GM18873 (cell line): ENCODE data around the gene SEC31B.

ENCODE experiments used
- ATAC-seq: cut with Tn5 transposase; IDR thresholded peaks from one replicate; pipeline ENCODE4 v1.9.1; 2021; ENCODE audit warnings: mild to moderate bottlenecking, moderate library complexity, moderate number of reproducible peaks; ENCODE audit not compliant: unreplicated experiment, low FRiP score

The SEC31B gene, protein sequence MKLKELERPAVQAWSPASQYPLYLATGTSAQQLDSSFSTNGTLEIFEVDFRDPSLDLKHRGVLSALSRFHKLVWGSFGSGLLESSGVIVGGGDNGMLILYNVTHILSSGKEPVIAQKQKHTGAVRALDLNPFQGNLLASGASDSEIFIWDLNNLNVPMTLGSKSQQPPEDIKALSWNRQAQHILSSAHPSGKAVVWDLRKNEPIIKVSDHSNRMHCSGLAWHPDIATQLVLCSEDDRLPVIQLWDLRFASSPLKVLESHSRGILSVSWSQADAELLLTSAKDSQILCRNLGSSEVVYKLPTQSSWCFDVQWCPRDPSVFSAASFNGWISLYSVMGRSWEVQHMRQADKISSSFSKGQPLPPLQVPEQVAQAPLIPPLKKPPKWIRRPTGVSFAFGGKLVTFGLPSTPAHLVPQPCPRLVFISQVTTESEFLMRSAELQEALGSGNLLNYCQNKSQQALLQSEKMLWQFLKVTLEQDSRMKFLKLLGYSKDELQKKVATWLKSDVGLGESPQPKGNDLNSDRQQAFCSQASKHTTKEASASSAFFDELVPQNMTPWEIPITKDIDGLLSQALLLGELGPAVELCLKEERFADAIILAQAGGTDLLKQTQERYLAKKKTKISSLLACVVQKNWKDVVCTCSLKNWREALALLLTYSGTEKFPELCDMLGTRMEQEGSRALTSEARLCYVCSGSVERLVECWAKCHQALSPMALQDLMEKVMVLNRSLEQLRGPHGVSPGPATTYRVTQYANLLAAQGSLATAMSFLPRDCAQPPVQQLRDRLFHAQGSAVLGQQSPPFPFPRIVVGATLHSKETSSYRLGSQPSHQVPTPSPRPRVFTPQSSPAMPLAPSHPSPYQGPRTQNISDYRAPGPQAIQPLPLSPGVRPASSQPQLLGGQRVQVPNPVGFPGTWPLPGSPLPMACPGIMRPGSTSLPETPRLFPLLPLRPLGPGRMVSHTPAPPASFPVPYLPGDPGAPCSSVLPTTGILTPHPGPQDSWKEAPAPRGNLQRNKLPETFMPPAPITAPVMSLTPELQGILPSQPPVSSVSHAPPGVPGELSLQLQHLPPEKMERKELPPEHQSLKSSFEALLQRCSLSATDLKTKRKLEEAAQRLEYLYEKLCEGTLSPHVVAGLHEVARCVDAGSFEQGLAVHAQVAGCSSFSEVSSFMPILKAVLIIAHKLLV

DNA sequence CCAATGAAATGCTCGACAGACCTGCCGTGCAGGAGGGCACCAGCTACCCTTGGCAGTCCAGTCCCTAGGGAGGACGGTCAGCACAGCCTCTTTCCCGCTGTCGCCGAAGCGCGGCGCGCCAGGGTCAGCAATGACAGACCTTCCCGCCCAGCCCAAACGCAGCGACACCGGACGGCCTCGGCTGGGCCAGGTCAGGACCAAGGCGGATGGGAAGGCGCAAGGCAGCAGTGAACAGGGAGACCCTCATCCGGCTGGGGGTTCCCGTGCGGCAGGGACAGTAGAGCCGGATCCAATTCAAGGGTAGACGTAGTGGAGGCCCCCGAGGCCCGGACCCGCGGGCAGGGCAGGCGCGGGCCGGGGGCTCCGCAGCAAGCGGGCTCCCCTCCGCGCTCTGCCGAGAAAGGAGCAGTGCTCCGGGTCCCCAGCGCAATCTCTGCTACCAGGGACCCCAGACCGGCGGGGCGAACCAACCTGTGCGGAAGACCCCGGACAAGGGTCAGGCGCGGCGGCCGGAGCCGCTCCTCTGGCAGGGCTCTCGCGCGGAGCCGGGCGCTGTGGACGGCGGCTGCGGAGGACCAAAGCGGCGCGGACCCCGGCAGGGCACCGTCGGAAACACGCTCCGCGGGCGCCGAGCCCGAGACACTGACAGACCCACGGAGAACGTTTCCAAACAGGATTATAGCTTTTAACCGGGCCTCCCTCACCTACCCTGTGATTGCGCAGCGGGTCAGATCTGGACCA, at the start of gene SEC31B:
Gene SEC31B (minus strand): TSS at position 551 of the 741 bp plus-strand sequence. CDS start 2,909 bp downstream, outside the sequence.
- no peak for ATAC-seq

DNA sequence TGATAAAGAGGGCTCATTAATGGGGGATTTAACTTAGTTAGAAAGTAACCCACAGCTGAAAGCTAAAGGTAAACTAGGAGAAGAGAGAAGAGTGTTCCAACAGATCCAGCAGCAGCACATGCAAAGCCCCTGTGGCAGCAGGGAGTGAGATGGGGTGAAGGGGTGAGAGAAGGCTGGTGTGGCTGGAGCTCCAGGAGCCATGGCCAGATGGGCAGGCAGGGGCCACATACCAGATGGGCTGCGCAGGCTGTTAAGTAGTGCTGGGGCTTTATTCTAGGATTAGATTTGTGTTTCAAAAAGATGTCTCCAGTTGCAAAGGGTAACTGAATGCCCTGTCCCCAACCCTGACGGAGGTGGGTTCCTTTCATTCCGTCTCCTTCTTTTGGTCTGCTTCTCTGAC, 49.3 kb upstream of the SEC31B start:
- no peak for ATAC-seq

DNA sequence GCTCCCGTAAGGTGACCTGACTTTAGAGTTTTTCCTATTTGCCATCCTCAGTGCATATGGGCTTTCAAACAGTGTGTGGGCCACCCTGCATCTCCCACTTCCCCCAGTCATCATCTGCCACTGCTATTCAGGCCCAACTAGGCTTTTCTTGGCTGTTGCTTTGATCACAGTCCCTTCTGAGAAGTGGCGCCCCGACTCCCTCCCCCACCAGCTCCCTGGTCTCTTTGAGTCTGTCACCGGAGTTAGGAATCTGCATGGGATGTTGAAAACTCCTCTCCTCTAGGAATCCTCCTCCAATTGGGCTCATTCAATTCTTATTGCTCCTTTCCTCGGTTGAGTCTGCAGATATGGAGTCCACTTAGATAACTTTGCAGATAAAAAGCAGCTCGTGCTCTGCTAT, 48.2 kb upstream of the SEC31B start:
- ATAC-seq = no peak

DNA sequence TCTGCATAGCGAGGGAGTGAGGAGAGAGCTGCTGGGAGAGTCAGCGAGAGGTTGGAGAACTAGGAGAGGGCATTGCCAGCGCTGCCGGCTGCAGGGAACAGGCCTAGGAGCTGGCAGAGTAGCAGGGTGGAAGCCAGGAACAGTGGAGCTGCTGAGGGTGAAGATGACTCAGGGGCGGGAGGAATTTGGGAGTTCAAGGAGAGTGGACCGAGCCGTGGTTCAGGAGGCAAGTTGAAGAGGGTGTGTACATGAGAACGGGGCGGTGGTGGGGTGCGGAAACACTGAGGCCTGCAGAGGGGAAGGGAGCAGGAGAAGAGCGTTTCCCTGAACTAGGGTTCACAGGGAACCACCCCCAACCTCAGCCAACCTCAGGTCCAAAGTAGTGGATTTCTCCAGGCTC, 47.6 kb upstream of the SEC31B start:
- no peak for ATAC-seq

DNA sequence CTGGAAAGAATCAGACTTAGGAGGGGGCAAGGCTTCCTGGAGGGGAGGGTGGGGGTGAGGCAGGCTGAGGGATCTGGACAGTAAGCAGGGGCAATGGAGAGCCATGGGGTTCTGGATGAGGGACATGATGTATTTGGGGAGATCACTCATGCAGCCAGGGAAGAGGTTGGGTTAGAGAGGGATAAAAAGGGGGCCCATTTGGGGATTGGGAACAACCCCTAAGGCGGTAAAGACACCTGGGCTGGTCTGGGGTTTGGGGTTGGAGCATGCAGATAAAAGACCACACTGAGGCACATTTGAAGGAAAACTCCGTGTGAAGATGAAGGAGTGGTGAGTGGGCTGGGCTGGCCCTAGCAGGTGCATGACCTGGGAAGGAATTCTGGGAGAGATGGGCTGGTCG, 46.9 kb upstream of the SEC31B start:
- ATAC-seq = no peak

DNA sequence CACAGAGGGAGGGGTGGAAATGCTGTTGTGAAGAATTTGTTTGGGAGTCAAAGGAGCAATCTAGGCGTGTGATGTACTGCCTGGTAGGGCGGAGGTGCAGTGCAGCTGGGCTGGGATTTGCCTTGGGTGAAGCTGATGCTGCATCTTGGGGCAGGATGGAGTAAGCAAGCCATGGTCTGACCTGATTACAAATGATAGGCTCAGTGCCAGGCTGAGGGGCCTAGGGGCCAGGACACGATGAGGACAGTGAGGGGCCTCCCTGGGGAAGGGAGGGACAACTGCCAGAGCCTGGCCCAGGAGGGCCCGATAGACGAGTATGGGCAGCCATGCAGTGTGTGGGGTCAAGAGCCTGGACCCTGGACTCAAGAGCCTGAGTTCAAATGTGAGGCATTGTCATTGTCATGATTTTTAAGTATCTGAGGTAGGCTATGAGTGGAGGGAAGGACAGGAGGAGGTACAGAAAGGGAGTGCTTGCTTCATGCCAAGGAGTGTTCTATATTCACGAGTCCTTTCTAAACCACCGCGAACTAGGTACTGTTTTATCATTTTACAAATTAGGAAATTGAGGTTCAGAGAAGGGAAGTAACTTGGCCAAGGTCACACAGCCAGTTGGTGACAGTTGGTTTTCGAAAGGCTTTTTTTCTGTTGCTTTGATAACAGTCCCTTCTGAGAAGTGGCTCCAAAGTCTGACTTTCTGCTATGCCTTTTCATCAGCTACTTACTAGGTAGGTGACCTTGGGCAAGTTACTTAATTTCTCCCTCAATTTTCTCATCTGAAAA, 45.7 kb upstream of the SEC31B start:
- no peak for ATAC-seq

DNA sequence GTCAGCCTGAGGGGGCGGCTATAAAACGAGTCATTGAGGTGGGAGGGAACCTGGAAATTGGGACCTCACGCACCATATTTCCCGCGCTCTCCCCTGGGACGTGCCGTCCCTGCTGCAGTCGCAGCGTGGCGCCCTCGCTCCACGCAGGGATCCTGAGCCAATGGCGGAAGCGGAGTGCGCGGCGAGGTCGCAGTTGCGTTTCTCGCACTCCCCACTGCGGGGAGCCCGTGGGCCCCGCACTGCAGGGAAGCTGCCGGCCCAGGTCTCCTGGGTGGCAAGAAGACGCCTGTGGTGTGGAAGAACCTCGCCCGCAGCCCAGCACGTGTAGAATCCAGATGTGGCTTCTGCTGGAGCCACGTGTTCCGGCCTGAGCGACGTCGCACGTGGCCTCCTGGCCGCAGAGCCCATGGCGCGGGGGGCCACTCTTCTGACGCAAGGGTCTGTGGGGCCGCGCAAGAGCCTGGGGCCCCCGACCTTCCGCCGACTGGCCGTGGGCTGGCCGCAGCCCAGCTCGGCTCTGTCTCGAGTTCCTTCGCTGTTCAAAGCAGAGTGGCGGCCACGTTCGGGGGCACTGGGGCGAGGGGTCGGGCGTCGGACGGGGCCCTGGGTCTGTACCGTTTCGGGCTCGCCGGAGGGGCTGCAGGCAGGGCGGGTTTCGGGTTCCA, 42.5 kb upstream of the SEC31B start:
- ATAC-seq = no peak

DNA sequence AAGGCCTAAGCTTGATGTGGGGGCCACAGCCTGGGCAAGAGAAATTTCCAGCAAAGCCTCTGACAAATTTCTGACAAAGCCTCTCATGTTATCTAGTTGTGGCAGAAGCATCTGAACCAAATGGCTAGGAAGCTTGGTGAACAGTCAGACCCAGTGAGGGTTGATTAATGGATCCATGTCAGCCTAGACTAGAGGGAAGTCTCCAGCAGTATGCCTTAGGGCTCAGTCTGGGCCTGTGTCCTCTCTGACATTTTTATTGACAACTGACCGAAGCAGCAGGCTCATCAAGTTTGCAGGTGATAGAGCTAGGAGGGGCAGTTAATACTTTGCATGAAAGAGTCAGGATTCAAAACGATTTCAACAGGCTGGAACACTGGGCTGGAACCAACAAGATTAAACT, 41.3 kb upstream of the SEC31B start:
- ATAC-seq = no peak

DNA sequence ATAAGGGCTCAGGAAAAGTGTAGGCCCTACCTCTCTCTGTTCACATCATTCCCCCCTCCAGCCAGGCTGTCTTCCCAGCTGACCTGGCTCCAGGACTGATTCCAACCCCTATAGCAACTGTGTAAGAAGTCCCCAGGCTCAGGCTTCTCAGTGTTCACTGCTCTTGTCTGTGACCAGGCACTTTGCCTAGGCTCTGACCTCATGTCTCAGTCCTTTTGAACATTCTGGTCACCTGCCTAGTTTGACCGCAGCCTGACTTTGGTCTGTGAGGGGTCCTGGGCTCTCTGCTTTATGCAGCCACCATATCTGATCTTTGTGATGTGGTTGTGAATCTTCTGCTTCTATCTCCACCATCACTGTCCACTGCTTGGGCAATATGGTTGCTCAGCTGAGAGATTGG, 40.6 kb upstream of the SEC31B start:
- ATAC-seq = no peak

DNA sequence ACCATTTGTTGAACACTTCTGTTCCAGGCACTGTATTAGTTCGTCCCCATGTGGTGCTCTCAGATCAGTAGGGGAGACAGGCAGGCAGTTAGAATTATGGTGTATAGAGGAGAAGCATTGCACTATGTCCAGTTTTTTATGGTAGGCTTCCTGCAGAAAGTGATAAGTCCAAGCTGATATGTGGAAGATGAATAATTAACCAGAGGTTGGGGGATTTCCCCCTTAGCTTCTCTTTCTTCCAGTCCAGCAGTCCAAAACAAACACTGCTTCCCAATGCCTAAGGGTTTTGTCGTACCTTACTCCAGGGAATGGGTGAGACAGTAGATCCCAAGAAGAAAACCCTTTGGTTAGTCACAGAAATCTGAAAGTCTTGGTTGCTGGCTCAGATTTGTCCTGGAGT, 35.2 kb upstream of the SEC31B start:
- no peak for ATAC-seq

DNA sequence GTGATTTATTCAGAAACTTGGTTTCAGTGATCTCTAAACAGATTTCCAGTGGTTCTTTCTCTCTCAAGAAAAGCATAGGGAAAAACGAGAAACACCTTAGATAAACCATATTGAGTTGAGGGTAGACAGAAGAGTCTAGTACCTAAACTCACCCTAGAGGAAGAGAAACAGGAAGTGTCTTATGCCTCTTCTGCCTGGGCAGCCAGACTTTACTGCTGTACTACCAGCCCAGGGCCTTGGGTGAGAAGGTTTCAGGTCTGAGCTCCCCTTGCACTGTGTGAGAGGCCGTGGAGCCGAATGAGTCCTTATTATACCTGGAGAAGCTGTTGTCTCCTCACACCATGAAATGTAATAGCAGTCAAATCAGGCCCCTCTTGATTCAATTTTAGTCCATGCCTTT, 34.3 kb upstream of the SEC31B start:
- ATAC-seq = no peak

DNA sequence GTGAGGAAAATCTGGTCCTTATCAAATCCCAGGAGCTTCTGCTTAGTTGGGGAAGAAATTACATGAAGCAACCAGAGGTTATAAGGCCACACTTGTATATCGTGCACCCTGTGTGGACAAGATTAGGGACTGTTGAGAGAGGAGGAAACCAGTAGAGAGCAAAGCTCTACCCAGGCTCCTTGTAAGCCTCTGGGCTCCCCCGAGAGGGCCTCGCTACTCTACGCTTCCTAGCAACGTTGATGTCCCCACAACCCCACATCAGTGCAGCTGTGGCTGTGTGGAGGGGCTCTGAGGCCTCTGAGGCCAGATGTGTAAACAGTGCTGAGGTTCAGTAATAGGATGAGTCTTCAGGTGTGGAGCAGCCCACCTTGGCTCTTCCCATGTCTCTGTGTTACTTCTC, 32.1 kb upstream of the SEC31B start:
- no peak for ATAC-seq

DNA sequence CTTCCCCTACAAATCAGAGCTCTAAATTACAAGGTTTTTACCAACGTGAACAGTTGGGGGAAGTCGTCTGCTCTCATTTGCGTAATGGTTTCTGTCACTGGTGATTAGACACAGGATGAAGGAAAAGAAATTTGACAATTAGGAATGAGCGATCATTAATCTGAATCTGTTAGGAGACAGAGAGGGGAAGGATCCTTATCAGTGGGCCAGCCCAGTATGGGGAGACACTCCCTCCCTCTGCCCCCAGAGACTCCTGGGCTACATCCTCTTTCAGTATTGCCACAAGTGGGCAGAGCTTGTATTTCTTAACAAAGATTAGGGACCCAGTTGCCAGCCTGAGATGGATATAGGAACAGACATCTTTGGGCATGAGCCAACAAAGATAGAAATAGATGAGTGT, 31.5 kb upstream of the SEC31B start:
- no peak for ATAC-seq

DNA sequence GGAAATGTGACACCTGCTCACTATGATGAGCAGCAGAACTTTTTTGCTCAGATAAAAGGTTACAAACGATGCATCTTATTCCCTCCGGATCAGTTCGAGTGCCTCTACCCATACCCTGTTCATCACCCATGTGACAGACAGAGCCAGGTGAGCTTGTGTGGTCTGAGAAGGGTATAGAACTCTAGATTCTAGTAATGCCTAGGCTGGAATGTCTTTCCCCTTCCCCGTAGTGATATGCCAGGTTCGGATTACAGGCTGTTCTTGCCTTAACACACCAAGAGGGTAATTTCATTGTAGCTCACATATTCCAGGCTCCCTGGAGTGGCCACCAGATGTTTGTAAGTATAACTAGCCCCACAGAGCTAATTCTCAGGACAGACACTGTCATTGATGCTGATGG, 25.3 kb upstream of the SEC31B start:
- ATAC-seq = no peak

DNA sequence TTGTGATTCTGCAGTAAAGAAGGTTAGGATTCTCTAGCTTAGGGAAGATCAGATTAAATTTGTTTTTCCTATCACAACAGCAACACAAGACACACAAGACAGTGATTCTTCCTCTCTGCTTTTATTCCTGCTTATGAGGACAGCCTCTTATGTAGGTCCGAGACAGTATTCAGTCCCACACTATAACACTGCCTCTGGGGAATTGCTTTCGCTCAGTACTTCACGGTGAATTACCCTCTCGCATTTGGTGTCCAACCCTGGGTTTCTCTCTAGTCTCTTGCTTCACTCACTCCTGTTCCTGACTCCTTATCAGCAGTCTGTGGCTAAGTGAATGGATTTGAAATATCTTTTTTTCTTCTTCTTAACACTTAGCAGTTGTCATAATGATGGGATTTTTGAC, 17.8 kb upstream of the SEC31B start:
- no peak for ATAC-seq

DNA sequence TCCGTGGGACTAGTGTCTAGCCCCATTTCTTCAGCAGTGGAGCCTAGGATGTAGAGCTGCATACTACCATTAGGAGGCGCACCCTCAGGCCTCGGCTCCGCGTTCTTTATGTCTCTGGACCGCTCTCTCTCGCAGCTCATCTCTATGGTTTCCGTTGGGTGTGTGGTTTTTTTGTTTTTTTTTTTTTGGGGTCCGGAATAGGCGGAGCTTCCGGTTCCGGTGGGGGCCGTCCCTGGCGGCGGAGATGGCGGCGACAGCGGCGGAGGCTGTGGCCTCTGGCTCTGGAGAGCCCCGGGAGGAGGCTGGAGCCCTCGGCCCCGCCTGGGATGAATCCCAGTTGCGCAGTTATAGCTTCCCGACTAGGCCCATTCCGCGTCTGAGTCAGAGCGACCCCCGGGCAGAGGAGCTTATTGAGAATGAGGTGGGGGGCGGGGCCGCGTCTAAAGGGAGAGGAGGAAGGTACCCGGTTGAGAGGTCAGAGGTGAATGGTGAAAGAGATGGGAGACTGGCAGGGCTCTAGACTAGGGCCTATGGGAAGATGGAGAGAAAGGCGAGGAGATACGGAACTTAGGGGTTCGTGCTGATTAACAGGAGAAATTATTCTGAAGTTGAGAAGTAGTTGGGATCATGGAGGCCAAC, 16.2 kb upstream of the SEC31B start, which contains the start of gene HIF1AN:
Gene HIF1AN (plus strand): TSS at position 229 of the 639 bp plus-strand sequence. CDS start 16 bp downstream, at position 245.
- ATAC-seq = peak; percentile 95

DNA sequence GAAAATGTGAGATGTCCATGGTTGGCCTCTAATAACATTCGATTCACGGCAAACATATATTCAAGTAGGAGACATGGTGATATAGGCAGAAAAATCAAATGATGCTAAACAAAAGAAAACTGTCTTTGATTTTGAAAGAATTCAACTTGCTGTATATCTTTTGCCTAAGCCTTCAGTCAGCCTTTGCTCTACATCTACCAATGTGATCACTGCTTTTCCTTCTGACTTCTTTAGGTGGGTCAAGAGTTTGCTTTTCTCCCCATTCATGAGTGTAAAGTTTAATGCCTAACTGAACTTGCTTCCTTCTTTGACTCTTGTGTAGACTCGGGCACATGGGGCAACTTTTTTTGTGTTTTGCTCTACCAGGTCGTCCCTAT, 15.7 kb upstream of the SEC31B start:
- no peak for ATAC-seq

DNA sequence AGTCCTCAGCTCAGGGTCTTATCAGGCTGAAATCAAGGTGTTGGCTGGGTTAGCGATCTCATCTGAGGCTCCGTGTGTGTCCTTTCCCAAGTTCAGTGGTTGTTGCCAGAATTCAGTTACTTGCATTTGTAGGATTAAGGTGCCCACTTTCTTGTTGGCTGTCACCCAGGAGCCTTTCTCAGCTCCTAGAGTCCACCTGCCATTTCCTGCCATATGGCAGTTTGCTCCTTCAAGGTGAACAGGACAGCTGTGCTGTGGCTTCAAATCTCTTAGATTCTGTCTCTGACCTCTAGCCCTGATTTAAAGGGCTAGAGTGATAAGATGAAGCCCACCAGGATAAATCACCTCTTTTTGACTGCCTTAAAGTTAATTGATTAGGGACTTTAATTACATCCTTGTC, 15.1 kb upstream of the SEC31B start:
- ATAC-seq = no peak

DNA sequence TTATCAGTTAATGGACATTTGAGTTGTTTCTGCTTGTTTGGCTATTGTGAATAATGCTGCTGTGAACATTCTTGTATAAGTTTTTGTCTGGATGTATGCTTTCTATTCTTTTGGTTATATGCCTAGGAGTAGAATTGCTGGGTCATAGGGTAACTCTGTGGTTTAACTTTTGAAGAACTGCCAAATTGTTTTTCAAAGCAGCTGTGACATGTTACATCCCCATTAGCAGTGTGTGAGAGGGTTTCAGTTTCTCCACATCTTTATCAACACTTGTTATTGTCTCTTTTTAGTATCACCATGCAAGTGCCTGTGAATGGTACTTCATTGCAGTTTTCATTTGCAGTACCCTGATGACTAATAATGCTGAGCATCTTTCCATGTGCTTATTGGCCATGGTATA, 12.1 kb upstream of the SEC31B start:
- ATAC-seq = no peak
